H1 (cell line): ENCODE results near the gene UBAP1. TPM values are rescaled to one million over a fixed set of nuclear protein-coding genes. Genes with fewer than 3 reads are reported as not detected.

Experiments used
- CTCF ChIA-PET: fragments of 300-600 bp; sonication (Branson Sonifier 250); formaldehyde crosslinking; loops from one replicate; lab custom pipeline; 2021; ENCODE audit not compliant: partially characterized antibody; lab: Charles Lee
- POLR2A ChIA-PET: fragments of 300-600 bp; sonication (Branson Sonifier 250); formaldehyde crosslinking; loops from one replicate; lab custom pipeline; 2021; ENCODE audit warnings: inconsistent platforms; ENCODE audit not compliant: partially characterized antibody; lab: Charles Lee
- DNase-seq, 2 experiments: peaks; one replicate each; pipeline versions ENCODE4 v3.0.0 to v3.0.0-alpha.2; 2010 to 2022; ENCODE audit warnings: low spot score in 2 of 2, low read depth in 1 of 2, mixed read lengths in 1 of 2
- FAIRE-seq: peaks from 2 replicates; lab custom pipeline; 2011; peaks lifted over from hg19 to GRCh38; lab: Jason Lieb, UNC
- H2AFZ ChIP-seq: 2 replicates; pipeline ENCODE4 v1.8.1; 2012; ENCODE audit warnings: low read length, inconsistent platforms
- H2AK5ac ChIP-seq: 2 replicates; pipeline ENCODE4 v1.6.1; 2013; ENCODE audit warnings: low read depth, low read length
- H2BK120ac ChIP-seq: replicated peaks from 2 replicates; pipeline ENCODE3; 2013; ENCODE audit warnings: low read depth, low read length, inconsistent platforms
- H2BK12ac ChIP-seq: 2 replicates; pipeline ENCODE4 v1.6.1; 2013; ENCODE audit warnings: low read depth, low read length
- H2BK15ac ChIP-seq: 2 replicates; pipeline ENCODE4 v1.6.1; 2013; ENCODE audit warnings: low read length
- H2BK20ac ChIP-seq: 2 replicates; pipeline ENCODE4 v1.6.1; 2013; ENCODE audit warnings: low read length
- H2BK5ac ChIP-seq: 2 replicates; pipeline ENCODE4 v1.6.1; 2013; ENCODE audit warnings: low read depth, low read length
- H3K14ac ChIP-seq: 2 replicates; pipeline ENCODE4 v1.6.1; 2013; ENCODE audit warnings: inconsistent platforms; ENCODE audit not compliant: insufficient read length
- H3K18ac ChIP-seq: 2 replicates; pipeline ENCODE4 v1.6.1; 2013; ENCODE audit warnings: low read length; ENCODE audit errors: extremely low read depth
- H3K23ac ChIP-seq: 2 replicates; pipeline ENCODE4 v1.6.1; 2013; ENCODE audit warnings: inconsistent platforms; ENCODE audit not compliant: insufficient read length
- H3K23me2 ChIP-seq: 2 replicates; pipeline ENCODE4 v1.6.1; 2013; ENCODE audit warnings: low read depth, low read length
- H3K27ac ChIP-seq: 2 replicates; pipeline ENCODE4 v1.6.1; 2011; ENCODE audit warnings: low read depth, low read length, inconsistent platforms
- H3K27me3 ChIP-seq, 4 experiments: replicated peaks in 1 of 4; 1 replicate in 1 of 4; 2 replicates in 3 of 4; pipeline versions ENCODE4 v1.6.1 to v1.8.1; 2011 to 2013; ENCODE audit warnings: low read length in 3 of 4, mild to moderate bottlenecking in 3 of 4, inconsistent platforms in 2 of 4, mixed read lengths in 2 of 4, moderate library complexity in 1 of 4; ENCODE audit not compliant: control insufficient read depth in 3 of 4, insufficient read depth in 3 of 4; ENCODE audit errors: extremely low read depth in 1 of 4
- H3K36me3 ChIP-seq, 4 experiments: 2 replicates each; pipeline versions ENCODE4 v1.6.1 to v1.8.1; 2011 to 2013; ENCODE audit warnings: mild to moderate bottlenecking in 4 of 4, low read length in 3 of 4, moderate library complexity in 2 of 4, control low read depth in 1 of 4, inconsistent platforms in 1 of 4; ENCODE audit not compliant: insufficient read depth in 4 of 4, control insufficient read depth in 2 of 4
- H3K4ac ChIP-seq: replicated peaks from 2 replicates; pipeline ENCODE3; 2013; ENCODE audit warnings: low read length, low read depth, mixed read lengths, inconsistent platforms; ENCODE audit not compliant: insufficient read length
- H3K4me1 ChIP-seq, 4 experiments: replicated peaks in 1 of 4; 1 replicate in 1 of 4; 2 replicates in 3 of 4; pipeline versions ENCODE4 v1.6.1 to v1.8.1; 2011 to 2013; ENCODE audit warnings: low read length in 3 of 4, inconsistent platforms in 2 of 4, mixed read lengths in 1 of 4; ENCODE audit not compliant: insufficient read depth in 4 of 4, control insufficient read depth in 3 of 4
- H3K4me2 ChIP-seq, 2 experiments: 2 replicates each; pipeline versions ENCODE4 v1.6.1 to v1.8.1; 2011 to 2013; ENCODE audit warnings: low read depth in 2 of 2, low read length in 2 of 2, control low read depth in 1 of 2, inconsistent platforms in 1 of 2, mild to moderate bottlenecking in 1 of 2; ENCODE audit not compliant: insufficient read depth in 1 of 2
- H3K4me3 ChIP-seq, 4 experiments: fragments of 200-600, 300-600 bp in 1 of 4; sonication (generic), shearing (Covaris generic), sonication (Bioruptor Twin) in 1 of 4; 2 replicates each; pipeline versions ENCODE4 v1.5.1 to v1.8.1; 2011 to 2016; ENCODE audit warnings: low read length in 4 of 4, low read depth in 3 of 4, control low read depth in 2 of 4, inconsistent platforms in 2 of 4, mild to moderate bottlenecking in 2 of 4, mixed read lengths in 1 of 4, moderate library complexity in 1 of 4; ENCODE audit not compliant: insufficient read depth in 2 of 4; ENCODE audit errors: extremely low read depth in 1 of 4
- H3K56ac ChIP-seq: replicated peaks from 2 replicates; pipeline ENCODE3; 2013; ENCODE audit warnings: low read depth, mild to moderate bottlenecking, mixed read lengths, low read length, inconsistent platforms; ENCODE audit not compliant: insufficient read length
- H3K79me1 ChIP-seq: 2 replicates; pipeline ENCODE4 v1.6.1; 2013; ENCODE audit warnings: low read depth, low read length, control low read depth
- H3K79me2 ChIP-seq, 2 experiments: 2 replicates each; pipeline versions ENCODE4 v1.6.1 to v1.8.1; 2012 to 2013; ENCODE audit warnings: low read length in 2 of 2, mild to moderate bottlenecking in 2 of 2, inconsistent platforms in 1 of 2; ENCODE audit not compliant: insufficient read depth in 2 of 2, control insufficient read depth in 1 of 2
- H3K9ac ChIP-seq, 4 experiments: replicated peaks in 1 of 4; 1 replicate in 1 of 4; 2 replicates in 3 of 4; pipeline versions ENCODE4 v1.6.1 to v1.8.1; 2011 to 2013; ENCODE audit warnings: low read depth in 3 of 4, low read length in 3 of 4, control low read depth in 2 of 4, mild to moderate bottlenecking in 2 of 4, moderate library complexity in 2 of 4, inconsistent platforms in 1 of 4; ENCODE audit errors: extremely low read depth in 1 of 4
- H3K9me3 ChIP-seq, 2 experiments: 2 replicates each; pipeline versions ENCODE4 v1.6.1 to v1.8.1; 2012 to 2013; ENCODE audit warnings: mild to moderate bottlenecking in 2 of 2, moderate library complexity in 2 of 2, control low read depth in 1 of 2, inconsistent platforms in 1 of 2, low read depth in 1 of 2, low read length in 1 of 2, mixed read lengths in 1 of 2; ENCODE audit not compliant: insufficient read depth in 2 of 2
- H4K20me1 ChIP-seq, 2 experiments: replicated peaks in 1 of 2; 2 replicates each; pipeline versions ENCODE3 to v1.8.1; 2011 to 2013; ENCODE audit warnings: inconsistent platforms in 2 of 2, low read length in 2 of 2, mild to moderate bottlenecking in 1 of 2; ENCODE audit not compliant: insufficient read depth in 2 of 2, control insufficient read depth in 1 of 2
- H4K5ac ChIP-seq: 2 replicates; pipeline ENCODE4 v1.6.1; 2013; ENCODE audit warnings: low read length, low read depth, mixed read lengths, inconsistent platforms; ENCODE audit not compliant: insufficient read length
- H4K8ac ChIP-seq: 2 replicates; pipeline ENCODE4 v1.8.0; 2013; ENCODE audit warnings: mild to moderate bottlenecking, moderate library complexity, low read length, inconsistent platforms; ENCODE audit not compliant: insufficient read depth; ENCODE audit errors: extremely low read depth
- H4K91ac ChIP-seq: replicated peaks from 2 replicates; pipeline ENCODE3; 2013; ENCODE audit warnings: low read length, mixed read lengths, inconsistent platforms; ENCODE audit not compliant: insufficient read length
- CHD2 ChIP-seq: IDR thresholded peaks from 2 replicates; pipeline ENCODE4 v1.6.1; 2012; ENCODE audit warnings: low read length, improper control_type of control experiment
- CTBP2 ChIP-seq: IDR thresholded peaks from 2 replicates; pipeline ENCODE4 v1.7.0; 2011; ENCODE audit warnings: borderline replicate concordance, mild to moderate bottlenecking, moderate library complexity, mixed read lengths, low read length; ENCODE audit not compliant: insufficient read depth, insufficient read length
- EZH2 ChIP-seq: fragments of 200-600 bp; sonication (generic); IDR thresholded peaks from 2 replicates; pipeline ENCODE4 v1.7.1; 2012; ENCODE audit warnings: low read depth, mild to moderate bottlenecking, moderate library complexity, low read length, inconsistent platforms; ENCODE audit not compliant: severe bottlenecking
- KDM1A ChIP-seq: fragments of 200-600, 300-600 bp; sonication (generic); IDR thresholded peaks from 2 replicates; pipeline ENCODE4 v1.7.1; 2016; ENCODE audit warnings: mild to moderate bottlenecking, low read length, borderline replicate concordance
- PHF8 ChIP-seq: fragments of 200-600 bp; sonication (generic); conservative IDR thresholded peaks from 2 replicates; pipeline ENCODE4 v1.7.1; 2012; ENCODE audit warnings: low read depth, mild to moderate bottlenecking, inconsistent platforms, low read length, moderate library complexity
- RBBP5 ChIP-seq: IDR thresholded peaks from 2 replicates; pipeline ENCODE4 v1.7.1; 2012; ENCODE audit warnings: low read depth, mild to moderate bottlenecking, inconsistent platforms, low read length, moderate library complexity, borderline replicate concordance
- RFX5 ChIP-seq: IDR thresholded peaks from 2 replicates; pipeline ENCODE4 v1.6.1; 2011; ENCODE audit warnings: low read depth, low read length, improper control_type of control experiment, borderline replicate concordance
- RXRA ChIP-seq: IDR thresholded peaks from 2 replicates; pipeline ENCODE4 v1.6.1; 2011; ENCODE audit warnings: low read depth, mild to moderate bottlenecking, low read length, moderate library complexity; ENCODE audit not compliant: insufficient read depth
- SAP30 ChIP-seq: fragments of 300-600 bp; sonication (generic); IDR thresholded peaks from 2 replicates; pipeline ENCODE4 v1.7.1; 2012; ENCODE audit warnings: low read length, moderate library complexity, mild to moderate bottlenecking, inconsistent platforms; ENCODE audit not compliant: insufficient read depth, insufficient replicate concordance
- SIX5 ChIP-seq: IDR thresholded peaks from 2 replicates; pipeline ENCODE4 v1.6.1; 2011; ENCODE audit warnings: mild to moderate bottlenecking, low read depth, low read length
- TAF7 ChIP-seq: optimal IDR thresholded peaks from 2 replicates; pipeline ENCODE3; 2011; ENCODE audit warnings: low read depth, mild to moderate bottlenecking, inconsistent platforms, low read length, moderate library complexity, borderline replicate concordance
- YY1 ChIP-seq: IDR thresholded peaks from 2 replicates; pipeline ENCODE4 v1.6.1; 2011; ENCODE audit warnings: low read depth, mild to moderate bottlenecking, low read length
- WGBS, 2 experiments: shearing (Covaris generic) in 1 of 2; methylation state at CpG; one replicate each; pipeline versions ENCODE4 v1.1.6 to v1.1.7; 2013 to 2015; ENCODE audit warnings: low lambda C conversion rate in 2 of 2, mixed read lengths in 2 of 2, inconsistent platforms in 1 of 2, low coverage in 1 of 2, missing lambda C conversion rate in 1 of 2; ENCODE audit not compliant: insufficient replicate concordance in 2 of 2, insufficient coverage in 1 of 2, insufficient read length in 1 of 2; ENCODE audit errors: extremely low coverage in 1 of 2, missing lambda C conversion rate in 1 of 2; 5-methylcytosine and 5-hydroxymethylcytosine counted together
- polyA plus RNA-seq, 7 experiments: library from polyadenylated mRNA; depleted of rRNA in 3 of 7; stranded (reverse) in 5 of 7; unstranded in 2 of 7; fragments of >200 nt in 5 of 7; fragments of 200-250 nt in 2 of 7; gene quantifications; 1 replicate in 5 of 7; 2 replicates in 1 of 7; 4 replicates in 1 of 7; pipeline versions ENCODE4 v1.2.1 to v1.2.3, GENCODE V29; 2011 to 2013; ENCODE audit warnings: missing spikeins in 2 of 7, mixed read lengths in 2 of 7
- total RNA-seq: library from RNA; stranded (reverse); fragmentation: NEBNext Ultra II Directional; extraction: Animal tissue kit (Norgen Biotek cat#: 25700); gene quantifications from 2 replicates; pipeline ENCODE4 v1.2.1, GENCODE V29; 2021

The UBAP1 gene
- total and polyA plus RNA-seq, 2 of the 8 experiments (the other 6 are each of a cell fraction or from before 2014, with no cell fraction given): 31.3 to 31.4 TPM

DNA sequence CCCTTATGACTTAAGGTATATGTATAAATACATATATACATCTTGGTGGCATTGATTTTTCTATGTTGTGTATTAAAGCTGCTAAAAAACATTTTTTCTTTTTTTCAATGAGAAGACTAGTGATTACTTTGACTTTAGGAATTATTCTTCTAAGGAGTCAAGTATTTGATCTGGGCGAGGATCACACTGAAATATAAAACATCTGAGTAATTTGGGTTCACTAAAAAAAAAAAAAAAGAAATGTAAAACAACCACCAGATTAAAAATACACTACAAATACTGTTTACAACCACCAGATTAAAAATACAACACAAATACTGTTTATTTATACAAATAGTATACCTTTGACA is 9.0 kb downstream of the UBAP1 start:
- TF ChIP-seq CHD2 (no peak), RBBP5 (no peak), KDM1A (no peak), YY1 (no peak), SAP30 (no peak), RFX5 (no peak), EZH2 (no peak), RXRA (no peak), PHF8 (no peak), TAF7 (no peak), SIX5 (no peak), CTBP2 (no peak)
- TF ChIP-seq, all 59 proteins: peak for 0
- H2AK5ac ChIP-seq: no peak overlapping the region
- no peak overlapping the region for H3K23ac ChIP-seq
- H4K5ac ChIP-seq: no peak overlapping the region
- H2BK15ac ChIP-seq: no peak overlapping the region
- H3K27me3 ChIP-seq: no peaks in the 10 kb centered on the region
- no peak overlapping the region for H4K91ac ChIP-seq
- H3K4me2 ChIP-seq: no peak overlapping the region
- H3K9me3 ChIP-seq: no peaks in the 10 kb centered on the region
- H2BK120ac ChIP-seq: no peak overlapping the region
- H3K56ac ChIP-seq: no peak overlapping the region
- no peak overlapping the region for H3K9ac ChIP-seq
- no peak overlapping the region for H2BK12ac ChIP-seq
- CTCF ChIA-PET: interaction anchor here (0.6 kb wide), 1 partner anchor 143 kb away, joined by 3 read pairs; no protein-coding TSS in a partner anchor
- H3K18ac ChIP-seq: no peak overlapping the region
- no peak overlapping the region for H3K14ac ChIP-seq
- no peak overlapping the region for H2BK20ac ChIP-seq
- H2AFZ ChIP-seq: no peak overlapping the region
- WGBS, 2 experiments: 88% methylated on average over 1 of the region's 1 CpG; no CpG with 5 or more reads in 1 of the 2 experiments
- H4K20me1 ChIP-seq: peaks cover 0 to 2% of the 10 kb centered on the region in 2 experiments
- H3K23me2 ChIP-seq: no peaks in the 10 kb centered on the region
- no peak overlapping the region for H3K4ac ChIP-seq
- no peak overlapping the region for H3K4me3 ChIP-seq
- H2BK5ac ChIP-seq: no peak overlapping the region
- H3K79me2 ChIP-seq: peaks cover 5 to 86% of the 10 kb centered on the region in 2 experiments; a peak in 3 of 4 replicates
- no peak for FAIRE-seq
- POLR2A ChIA-PET: interaction anchor here (0.6 to 1.6 kb wide), 2 partner anchors 9 to 43 kb away, joined by 3 to 4 read pairs; partner anchors contain the start of gene UBAP1
- no peaks in the 10 kb centered on the region; a peak in 2 of 8 replicates for H3K36me3 ChIP-seq
- DNase-seq: no peak
- no peak overlapping the region for H4K8ac ChIP-seq
- H3K27ac ChIP-seq: no peak overlapping the region
- H3K79me1 ChIP-seq: peaks cover 2% of the 10 kb centered on the region; the same call in 1 of the 2 replicates
- H3K4me1 ChIP-seq: no peaks in the 10 kb centered on the region
